Endothelial cell of umbilical vein (primary cell): Measurements from ENCODE around the gene PRKCZ. TPM values are rescaled to one million over a fixed set of nuclear protein-coding genes. Genes with fewer than 3 reads are reported as not detected.
A peak's percentile ranks its signal among the peaks of the same experiment; 100 is the strongest.

Experiments
- BruUV-seq: library from RNA; stranded (reverse); fragments of 400-500 nt; replicated peaks from 2 replicates; lab custom pipeline; 2021; lab: Mats Ljungman, UMichigan
- CTCF ChIA-PET: fragments of 300-600, 350-600 bp; sonication (Branson Sonifier 250); formaldehyde crosslinking; loops from one replicate; lab custom pipeline; 2021; ENCODE audit warnings: antibody characterized with exemption, inconsistent platforms; lab: Charles Lee
- POLR2A ChIA-PET: fragments of 300-600, 350-600 bp; sonication (Branson Sonifier 250); formaldehyde crosslinking; loops from one replicate; lab custom pipeline; 2021; ENCODE audit warnings: antibody characterized with exemption, inconsistent platforms; lab: Charles Lee
- DNase-seq: peaks from one replicate; pipeline ENCODE4 v3.0.0-alpha.2; 2011; ENCODE audit warnings: low read depth, low spot score
- FAIRE-seq: peaks from 2 replicates; lab custom pipeline; 2011; peaks lifted over from hg19 to GRCh38; lab: Jason Lieb, UNC
- H2AFZ ChIP-seq: 2 replicates; pipeline ENCODE4 v1.6.0; 2012; ENCODE audit warnings: low read depth, low read length, control low read depth, inconsistent platforms
- H3K27ac ChIP-seq: 2 replicates; pipeline ENCODE4 v1.5.1; 2011; ENCODE audit warnings: low read depth, mild to moderate bottlenecking, control low read depth, low read length, moderate library complexity; ENCODE audit not compliant: insufficient read depth
- H3K27me3 ChIP-seq, 2 experiments: 2 replicates each; pipeline versions ENCODE4 v1.6.0 to v1.6.1; 2011; ENCODE audit warnings: low read length in 2 of 2, mixed read lengths in 1 of 2; ENCODE audit not compliant: control insufficient read depth in 2 of 2, insufficient read depth in 2 of 2
- H3K36me3 ChIP-seq, 2 experiments: 2 replicates in 1 of 2; 3 replicates in 1 of 2; pipeline ENCODE4 v1.5.1; 2011; ENCODE audit warnings: low read length in 2 of 2, mild to moderate bottlenecking in 1 of 2, moderate library complexity in 1 of 2; ENCODE audit not compliant: control insufficient read depth in 2 of 2, insufficient read depth in 2 of 2; ENCODE audit errors: extremely low read depth in 1 of 2
- H3K4me1 ChIP-seq: 3 replicates; pipeline ENCODE4 v1.5.1; 2011; ENCODE audit warnings: mild to moderate bottlenecking, low read length; ENCODE audit not compliant: control insufficient read depth, insufficient read depth; ENCODE audit errors: extremely low read depth
- H3K4me2 ChIP-seq: 2 replicates; pipeline ENCODE4 v1.6.1; 2011; ENCODE audit warnings: low read length, control low read depth, mixed read lengths; ENCODE audit not compliant: insufficient read depth
- H3K4me3 ChIP-seq, 3 experiments: fragments of 200-600 bp in 1 of 3; sonication (generic), shearing (Covaris generic) in 1 of 3; replicated peaks in 1 of 3; 2 replicates each; pipeline ENCODE4 v1.5.1; 2011 to 2016; ENCODE audit warnings: control low read depth in 3 of 3, low read length in 3 of 3, mild to moderate bottlenecking in 2 of 3, inconsistent platforms in 1 of 3, low read depth in 1 of 3, moderate library complexity in 1 of 3; ENCODE audit not compliant: insufficient read depth in 1 of 3
- H3K79me2 ChIP-seq: 2 replicates; pipeline ENCODE4 v1.6.0; 2012; ENCODE audit warnings: low read length, inconsistent platforms; ENCODE audit not compliant: control insufficient read depth, insufficient read depth
- H3K9ac ChIP-seq: replicated peaks from 2 replicates; pipeline ENCODE3; 2011; ENCODE audit warnings: low read length, control low read depth; ENCODE audit not compliant: insufficient read depth; ENCODE audit errors: extremely low read depth
- H3K9me1 ChIP-seq: replicated peaks from 3 replicates; pipeline ENCODE4 v1.6.0; 2011; ENCODE audit warnings: mild to moderate bottlenecking, low read length; ENCODE audit not compliant: control insufficient read depth, insufficient read depth; ENCODE audit errors: extremely low read depth
- H3K9me3 ChIP-seq: replicated peaks from 2 replicates; pipeline ENCODE4 v1.5.1; 2012; ENCODE audit warnings: low read length, inconsistent platforms; ENCODE audit not compliant: control insufficient read depth, insufficient read depth
- H4K20me1 ChIP-seq: replicated peaks from 2 replicates; pipeline ENCODE3; 2011; ENCODE audit warnings: mild to moderate bottlenecking, low read length; ENCODE audit not compliant: control insufficient read depth, insufficient read depth; ENCODE audit errors: extremely low read depth
- CTCF ChIP-seq, 2 donors: IDR thresholded peaks; 1 replicate in 1 of 2; 2 replicates in 1 of 2; pipeline ENCODE4 v1.5.1; 2011; ENCODE audit warnings: low read length in 2 of 2, mild to moderate bottlenecking in 2 of 2, moderate library complexity in 2 of 2, control low read depth in 1 of 2, inconsistent platforms in 1 of 2, low read depth in 1 of 2; ENCODE audit not compliant: insufficient read depth in 1 of 2; ENCODE audit errors: extremely low read depth in 1 of 2
- EZH2 ChIP-seq: IDR thresholded peaks from 2 replicates; pipeline ENCODE4 v1.6.1; 2012; ENCODE audit warnings: borderline replicate concordance, low read depth, mild to moderate bottlenecking, moderate library complexity, low read length, inconsistent platforms; ENCODE audit not compliant: severe bottlenecking
- FOS ChIP-seq: IDR thresholded peaks from 2 replicates; pipeline ENCODE4 v1.6.1; 2011; ENCODE audit warnings: mild to moderate bottlenecking, low read length, moderate library complexity, borderline replicate concordance; ENCODE audit not compliant: insufficient read depth
- GATA2 ChIP-seq: IDR thresholded peaks from 2 replicates; pipeline ENCODE4 v1.7.0; 2011; ENCODE audit warnings: low read depth, mild to moderate bottlenecking, moderate library complexity, mixed read lengths, low read length; ENCODE audit not compliant: insufficient read length, insufficient read depth
- JUN ChIP-seq: IDR thresholded peaks from 2 replicates; pipeline ENCODE4 v1.6.1; 2011; ENCODE audit warnings: borderline replicate concordance, low read depth; ENCODE audit not compliant: insufficient read length, insufficient read depth
- MAX ChIP-seq: IDR thresholded peaks from 2 replicates; pipeline ENCODE4 v1.6.1; 2011; ENCODE audit not compliant: insufficient read depth, insufficient read length
- MYC ChIP-seq: IDR thresholded peaks from one replicate; pipeline ENCODE4 v1.6.1; 2011; ENCODE audit warnings: mild to moderate bottlenecking, low read depth, low read length
- POLR2A ChIP-seq: IDR thresholded peaks from 2 replicates; pipeline ENCODE4 v1.6.1; 2012; ENCODE audit warnings: low read depth, mild to moderate bottlenecking, control low read depth, low read length
- POLR2AphosphoS5 ChIP-seq: IDR thresholded peaks from 2 replicates; pipeline ENCODE4 v1.6.1; 2012; ENCODE audit warnings: low read depth, mild to moderate bottlenecking, control low read depth, low read length, moderate library complexity; ENCODE audit not compliant: insufficient read depth
- dilution Hi-C: fragments of 300-500 bp; cut with MboI; formaldehyde crosslinking; loops from one replicate; pipeline ENCODE4 v1.15.0; 2019; ENCODE audit warnings: low sequenced_read_pairs; ENCODE audit not compliant: extremely low pct_ligation_motif_present
- intact Hi-C: fragments of 100-400 bp; cut with micrococcal nuclease; formaldehyde crosslinking; loops from one replicate; pipeline ENCODE4 v1.10.0; 2022
- polyA plus RNA-seq, 4 experiments: library from polyadenylated mRNA; depleted of rRNA in 3 of 4; stranded (reverse) in 3 of 4; unstranded in 1 of 4; fragments of >200 nt; gene quantifications; 2 replicates each; pipeline versions ENCODE4 v1.2.1 to v1.2.3, GENCODE V29; 2011 to 2012; ENCODE audit warnings: missing spikeins in 1 of 4
- total RNA-seq: library from RNA; stranded (reverse); gene quantifications from 2 replicates; pipeline ENCODE4 v1.2.3, GENCODE V29; 2021

PRKCZ gene
- total and polyA plus RNA-seq, 2 donors (not counting 3 experiments of a cell fraction or from before 2014, with no cell fraction given): 0.22 to 1.7 TPM

- no peaks in the 10 kb centered on the region for H3K36me3 ChIP-seq
- no peaks in the 10 kb centered on the region for H3K27me3 ChIP-seq
- POLR2A ChIA-PET: no interaction called here
- peak overlapping the region; percentile 12 for H3K4me2 ChIP-seq
- dilution Hi-C loops: no loop called here
- peak overlapping the region; percentile 21 for H3K27ac ChIP-seq
- peaks cover 12% of the 10 kb centered on the region for H3K4me1 ChIP-seq
- H3K79me2 ChIP-seq: no peaks in the 10 kb centered on the region
- no peaks in the 10 kb centered on the region for H3K9me1 ChIP-seq
- CTCF ChIA-PET: interaction anchor here (1.8 to 3.6 kb wide), 3 partner anchors 9 to 104 kb away, joined by 5 to 32 read pairs (median 25); no protein-coding TSS in a partner anchor
- peak; percentile 91 for FAIRE-seq
- no peaks in the 10 kb centered on the region for H4K20me1 ChIP-seq
- TF ChIP-seq MYC (no peak), FOS (peak; percentile 35), POLR2AphosphoS5 (peak; percentile 53)
- no peaks in the 10 kb centered on the region for H3K9me3 ChIP-seq
- H3K4me3 ChIP-seq: no peak overlapping the region
- intact Hi-C loops: loop anchor here (1.0 kb wide), 1 partner anchor 15 kb away; no protein-coding TSS in a partner anchor
- DNase-seq: peak; percentile 29
- no TSS peak for BruUV-seq
- no peak overlapping the region for H3K9ac ChIP-seq
- no peak overlapping the region for H2AFZ ChIP-seq
Observed at GRCh38 chr1:2148691-2149090, 98.5 kb downstream of the PRKCZ start.

GRCh38 chr1:2150801-2151200, 100.6 kb downstream of the PRKCZ start:
- TF ChIP-seq FOS: no peak
- no peak for TF ChIP-seq POLR2AphosphoS5
- TF ChIP-seq JUN: no peak
- no peak for TF ChIP-seq MAX
- no peak for TF ChIP-seq POLR2A
- TF ChIP-seq MYC: no peak
- TF ChIP-seq GATA2: no peak
- TF ChIP-seq CTCF (IDR thresholded peaks at IDR 0.05; ENCODE audit: extremely low read depth in 1 of 2, insufficient read depth in 1 of 2, low read depth in 1 of 2, low read length in 2 of 2): no peak
- no peak for TF ChIP-seq EZH2
- no peak overlapping the region for H3K4me2 ChIP-seq
- DNase-seq: no peak
- dilution Hi-C loops (no loop called here), intact Hi-C loops (no loop called here)
- BruUV-seq: no TSS peak
- ChIA-PET CTCF (interaction anchor here (1.2 to 3.6 kb wide), 4 partner anchors 11 to 26 kb away, joined by 4 to 32 read pairs (median 16); no protein-coding TSS in a partner anchor), POLR2A (no interaction called here)
- no peak overlapping the region for H3K4me3 ChIP-seq
- H3K9me3 ChIP-seq: no peaks in the 10 kb centered on the region
- H3K9me1 ChIP-seq: no peaks in the 10 kb centered on the region
- H3K36me3 ChIP-seq: no peaks in the 10 kb centered on the region
- no peak overlapping the region for H3K9ac ChIP-seq
- no peak for FAIRE-seq
- no peak overlapping the region for H3K27ac ChIP-seq
- H4K20me1 ChIP-seq: no peaks in the 10 kb centered on the region
- H2AFZ ChIP-seq: no peak overlapping the region
- H3K79me2 ChIP-seq: no peaks in the 10 kb centered on the region
- no peaks in the 10 kb centered on the region for H3K27me3 ChIP-seq
- peaks cover 12% of the 10 kb centered on the region for H3K4me1 ChIP-seq
